GM19372 (cell line): Measurements from ENCODE around the gene WNT11.

ENCODE experiments used
- ATAC-seq: cut with Tn5 transposase; IDR thresholded peaks from one replicate; pipeline ENCODE4 v1.9.1; 2021; ENCODE audit warnings: mild to moderate bottlenecking, low read depth, moderate library complexity; ENCODE audit not compliant: unreplicated experiment

Gene WNT11

DNA sequence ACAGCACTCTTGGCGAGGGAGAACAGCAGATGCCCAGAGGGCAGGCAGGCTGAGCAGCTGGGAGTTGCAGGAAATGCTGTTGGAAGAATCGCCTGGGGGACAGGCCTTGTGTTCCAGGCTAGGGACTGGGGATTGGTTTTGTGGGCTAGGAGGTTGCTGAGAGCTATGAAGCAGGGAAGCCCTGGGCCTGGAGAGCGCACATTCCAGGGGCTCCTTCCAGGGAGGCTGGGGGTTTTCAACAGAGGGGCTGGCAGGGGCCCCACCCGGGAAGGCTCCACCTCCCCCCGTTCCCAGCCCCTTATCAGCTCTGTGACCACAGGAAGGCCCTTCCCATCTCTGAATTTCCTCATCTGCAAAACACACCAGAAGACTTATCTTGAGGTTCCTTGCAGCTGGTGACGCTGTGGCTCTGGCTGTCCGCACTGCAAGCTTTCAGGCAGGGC, 21.7 kb downstream of the WNT11 start:
- no peak for ATAC-seq

DNA sequence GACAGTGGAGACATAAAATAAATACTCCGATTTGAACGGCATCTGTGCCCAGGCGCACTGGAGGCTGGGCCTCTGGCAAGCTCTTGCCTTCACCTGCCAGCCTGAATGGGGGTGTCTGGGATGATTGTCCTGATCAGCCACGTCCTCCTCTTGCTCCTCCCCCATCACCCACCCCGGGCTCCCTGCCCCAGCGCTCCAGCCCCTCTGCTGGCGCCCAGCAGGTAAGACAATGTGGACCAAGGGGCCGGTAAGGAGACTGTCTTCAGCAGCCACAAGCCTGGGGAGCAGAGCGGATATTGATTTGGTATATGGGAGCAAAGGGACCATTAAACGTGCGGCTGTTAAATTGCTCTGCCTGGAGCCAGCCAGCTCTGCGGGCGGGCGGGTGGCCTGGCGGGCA, 24.9 kb downstream of the WNT11 start:
- no peak for ATAC-seq

GRCh38 chr11:76179147-76179546, 27.2 kb downstream of the WNT11 start:
- no peak for ATAC-seq

- no peak for ATAC-seq
Observed at GRCh38 chr11:76177250-76177686, 29.0 kb downstream of the WNT11 start.

DNA sequence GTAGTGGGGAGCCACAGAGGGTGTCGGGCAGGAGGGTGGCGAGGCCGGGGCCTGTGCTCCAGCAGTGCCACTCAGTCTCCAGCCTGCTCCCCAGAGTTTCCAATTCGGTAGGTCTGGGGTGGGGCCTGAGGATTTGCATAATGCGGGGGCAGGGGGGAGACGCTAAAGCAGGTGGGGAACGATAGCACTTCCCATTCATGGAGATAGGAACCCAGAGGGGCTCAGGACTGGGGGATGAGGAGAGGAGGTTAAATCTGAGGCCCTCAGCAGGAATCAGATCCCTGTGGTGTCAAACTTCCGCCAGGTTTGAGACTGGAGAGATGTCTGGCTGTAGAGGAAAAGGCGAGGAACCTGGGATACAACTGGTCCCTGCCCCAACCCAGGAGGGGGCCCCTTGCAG, 29.8 kb downstream of the WNT11 start:
- no peak for ATAC-seq

- no peak for ATAC-seq
Observed at GRCh38 chr11:76175783-76176182, 30.5 kb downstream of the WNT11 start.

- ATAC-seq = no peak
Observed at GRCh38 chr11:76174330-76174729, 32.0 kb downstream of the WNT11 start.

GRCh38 chr11:76173663-76174062, 32.6 kb downstream of the WNT11 start:
- ATAC-seq = no peak

DNA sequence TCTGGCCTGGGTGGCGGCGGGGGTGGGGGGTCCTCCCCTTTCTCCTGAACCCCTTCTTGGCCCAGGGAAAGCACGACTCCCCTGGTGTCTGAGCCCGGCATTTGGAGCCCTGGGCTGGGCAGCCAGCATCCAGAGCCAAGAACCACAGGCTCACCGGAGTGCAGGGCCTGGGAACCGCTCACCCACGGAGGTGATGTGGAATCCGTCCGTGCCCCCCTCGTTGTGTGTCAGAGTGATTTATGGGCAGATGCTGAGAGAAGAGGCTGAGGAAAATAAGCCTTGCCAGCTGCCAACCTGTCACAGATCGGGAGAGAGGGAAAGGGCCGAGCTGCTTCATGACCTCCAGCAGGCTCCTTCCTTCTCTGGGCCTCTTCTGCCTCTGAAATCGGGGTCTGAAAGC, 33.7 kb downstream of the WNT11 start:
- ATAC-seq = no peak

- no peak for ATAC-seq
Observed at GRCh38 chr11:76170468-76170867, 35.8 kb downstream of the WNT11 start.

- no peak for ATAC-seq
Observed at GRCh38 chr11:76169473-76169896, 36.8 kb downstream of the WNT11 start.

DNA sequence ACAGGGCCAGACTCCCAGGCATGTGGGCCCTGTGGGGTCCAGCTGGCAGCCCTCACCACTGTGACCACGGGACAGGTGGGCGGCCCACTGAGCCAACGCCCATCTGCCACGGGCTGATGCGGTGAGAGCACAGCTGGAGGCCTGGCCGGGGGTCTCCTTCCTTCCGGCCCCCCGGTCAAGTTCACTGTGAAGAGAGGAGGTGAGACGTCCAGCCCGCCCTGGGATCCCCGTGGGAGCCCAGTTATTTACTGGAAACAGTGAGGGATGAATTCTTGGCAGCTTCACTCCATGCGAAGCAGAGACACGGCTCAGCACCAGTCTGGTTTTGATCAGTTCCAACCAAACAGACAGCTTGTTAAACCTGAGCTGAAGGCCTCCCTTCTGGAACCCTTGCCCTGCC, 38.7 kb downstream of the WNT11 start:
- no peak for ATAC-seq

DNA sequence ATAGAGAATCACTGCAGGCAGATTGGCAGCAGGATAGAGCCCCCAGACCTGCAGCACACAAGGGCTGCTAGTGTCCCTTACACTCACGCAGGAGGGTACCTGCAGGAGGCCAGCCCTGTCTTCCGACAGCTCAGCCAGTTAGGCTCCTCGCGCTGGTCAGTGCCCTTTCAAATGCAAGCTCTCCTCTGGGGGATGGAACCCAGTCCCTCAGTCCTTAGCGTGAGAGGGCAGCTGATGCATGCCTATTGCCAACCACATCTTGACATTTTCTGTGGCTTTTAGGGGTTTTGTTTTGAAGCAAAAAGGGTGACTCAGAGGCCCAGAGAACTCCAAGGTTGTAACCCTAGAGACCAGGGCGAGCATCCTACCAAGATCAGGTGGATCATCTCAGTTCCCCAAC, 40.0 kb downstream of the WNT11 start:
- no peak for ATAC-seq

GRCh38 chr11:76164861-76165751, 41.2 kb downstream of the WNT11 start:
- no peak for ATAC-seq

- no peak for ATAC-seq
Observed at GRCh38 chr11:76164081-76164480, 42.2 kb downstream of the WNT11 start.

DNA sequence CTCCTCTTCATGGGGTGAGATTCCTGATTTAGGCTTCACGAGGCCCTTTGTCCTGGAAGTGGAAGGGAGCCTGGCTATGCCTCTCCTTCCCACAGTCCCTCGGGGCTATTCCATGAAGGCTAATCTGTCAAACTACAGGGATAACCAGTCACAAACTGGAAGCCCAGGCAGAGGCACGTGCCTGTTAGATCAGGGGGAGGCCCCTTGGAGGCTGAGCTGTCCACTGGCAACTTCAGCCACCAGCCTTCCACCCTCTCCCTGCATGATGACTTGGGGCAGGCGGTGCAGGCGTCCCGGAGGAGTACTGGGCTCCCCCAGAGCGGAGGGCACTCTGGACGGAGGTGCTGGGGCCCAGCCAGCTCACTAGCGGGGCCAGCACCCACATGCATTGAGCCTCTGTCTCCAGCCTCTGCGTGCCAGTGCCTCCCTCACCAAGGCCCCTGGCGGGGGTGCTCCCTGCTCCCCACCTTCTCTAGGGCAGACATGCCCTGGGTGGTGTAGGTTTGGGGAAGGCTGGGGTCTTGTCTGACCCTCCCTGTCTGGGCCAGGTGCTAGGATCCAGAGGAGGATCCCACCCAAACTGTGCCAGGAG, 42.9 kb downstream of the WNT11 start:
- no peak for ATAC-seq

DNA sequence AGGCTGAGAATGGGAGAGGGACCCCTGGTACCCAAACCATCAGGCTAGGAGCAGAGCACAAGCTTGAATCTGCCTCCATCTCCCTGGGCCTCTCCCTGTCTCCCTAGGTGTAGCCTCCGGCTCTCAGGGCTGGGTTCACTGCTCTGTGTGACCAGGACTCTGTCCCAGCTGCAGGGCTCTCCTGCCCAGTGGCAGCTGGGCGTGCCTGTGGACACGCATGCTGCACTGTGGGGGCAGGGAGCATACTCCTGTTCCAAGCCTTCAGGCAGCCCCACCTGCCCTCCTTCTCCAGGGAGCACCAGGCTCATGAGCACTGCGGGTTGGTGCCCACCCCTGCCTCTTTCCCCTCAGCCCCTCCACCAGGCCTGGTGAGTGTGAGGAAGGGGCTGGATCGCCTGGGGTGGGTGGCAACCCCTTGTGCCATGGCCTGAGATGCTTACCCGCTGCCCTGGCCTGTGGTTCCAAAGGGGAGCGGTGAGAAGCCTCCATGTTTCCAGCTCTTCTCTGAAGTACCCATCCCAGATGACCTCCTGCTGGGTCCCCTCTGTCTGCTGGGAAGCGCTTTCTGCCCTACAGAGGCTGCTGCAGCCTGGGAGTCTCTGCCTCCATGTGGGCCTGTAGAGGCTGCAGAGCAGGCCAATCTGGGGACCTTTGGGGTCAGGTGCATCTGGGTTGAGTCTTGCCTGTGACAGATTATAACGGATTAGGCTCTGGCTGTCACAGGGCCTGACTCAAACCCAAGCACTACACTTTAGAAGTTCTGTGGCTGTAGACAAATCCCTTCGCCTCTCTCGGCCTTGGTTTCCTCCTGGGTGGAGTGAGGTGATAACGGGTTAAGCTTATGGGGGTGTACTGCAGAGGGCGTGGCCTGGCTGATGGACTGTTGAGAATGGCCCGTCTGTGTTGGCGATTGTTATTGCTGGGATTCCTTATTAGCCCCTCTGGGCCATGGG, 43.7 kb downstream of the WNT11 start:
- no peak for ATAC-seq

GRCh38 chr11:76161261-76161961, 44.9 kb downstream of the WNT11 start:
- ATAC-seq = no peak

GRCh38 chr11:76160856-76161255, 45.4 kb downstream of the WNT11 start:
- no peak for ATAC-seq

- ATAC-seq = no peak
Observed at GRCh38 chr11:76159983-76160661, 46.2 kb downstream of the WNT11 start.
